Measurements from ENCODE around the gene SLC25A3.

DNA sequence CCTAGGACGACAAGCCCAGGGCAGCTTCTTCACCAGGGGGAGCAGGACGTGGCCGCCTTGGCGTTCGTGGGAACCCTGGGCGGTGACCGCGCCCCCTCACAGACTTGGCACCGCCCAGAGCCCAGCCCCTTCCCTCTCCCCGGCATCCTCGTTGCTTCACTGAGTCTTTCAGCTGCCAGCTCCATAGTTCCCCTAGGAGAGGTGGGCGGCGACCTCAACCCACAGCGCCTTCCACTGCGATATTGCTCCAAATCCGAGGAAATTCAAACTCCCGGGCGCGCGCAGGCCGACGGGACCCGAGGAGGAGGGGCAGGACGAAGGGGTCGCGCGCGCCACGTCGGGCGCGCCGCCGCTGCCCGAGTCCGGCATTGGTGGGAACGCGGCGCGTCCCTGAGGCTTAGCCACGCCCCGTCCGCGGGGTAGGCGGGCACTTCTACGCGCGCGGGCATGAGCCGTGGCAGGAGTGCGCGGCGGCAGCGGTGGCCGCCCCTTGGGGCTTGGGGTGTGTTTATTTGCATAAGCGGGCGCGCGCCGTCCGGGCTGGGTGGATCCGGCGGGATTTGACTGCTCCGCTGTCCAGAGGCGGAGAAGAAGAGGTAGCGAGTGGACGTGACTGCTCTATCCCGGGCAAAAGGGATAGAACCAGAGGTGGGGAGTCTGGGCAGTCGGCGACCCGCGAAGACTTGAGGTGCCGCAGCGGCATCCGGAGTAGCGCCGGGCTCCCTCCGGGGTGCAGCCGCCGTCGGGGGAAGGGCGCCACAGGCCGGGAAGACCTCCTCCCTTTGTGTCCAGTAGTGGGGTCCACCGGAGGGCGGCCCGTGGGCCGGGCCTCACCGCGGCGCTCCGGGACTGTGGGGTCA is 51.5 kb downstream of the SLC25A3 start, which contains the start of the genes APAF1 and IKBIP:
- TF ChIP-seq, protein P1, sequence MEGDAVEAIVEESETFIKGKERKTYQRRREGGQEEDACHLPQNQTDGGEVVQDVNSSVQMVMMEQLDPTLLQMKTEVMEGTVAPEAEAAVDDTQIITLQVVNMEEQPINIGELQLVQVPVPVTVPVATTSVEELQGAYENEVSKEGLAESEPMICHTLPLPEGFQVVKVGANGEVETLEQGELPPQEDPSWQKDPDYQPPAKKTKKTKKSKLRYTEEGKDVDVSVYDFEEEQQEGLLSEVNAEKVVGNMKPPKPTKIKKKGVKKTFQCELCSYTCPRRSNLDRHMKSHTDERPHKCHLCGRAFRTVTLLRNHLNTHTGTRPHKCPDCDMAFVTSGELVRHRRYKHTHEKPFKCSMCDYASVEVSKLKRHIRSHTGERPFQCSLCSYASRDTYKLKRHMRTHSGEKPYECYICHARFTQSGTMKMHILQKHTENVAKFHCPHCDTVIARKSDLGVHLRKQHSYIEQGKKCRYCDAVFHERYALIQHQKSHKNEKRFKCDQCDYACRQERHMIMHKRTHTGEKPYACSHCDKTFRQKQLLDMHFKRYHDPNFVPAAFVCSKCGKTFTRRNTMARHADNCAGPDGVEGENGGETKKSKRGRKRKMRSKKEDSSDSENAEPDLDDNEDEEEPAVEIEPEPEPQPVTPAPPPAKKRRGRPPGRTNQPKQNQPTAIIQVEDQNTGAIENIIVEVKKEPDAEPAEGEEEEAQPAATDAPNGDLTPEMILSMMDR (IDR thresholded peaks at IDR 0.05), result no peak; the same call in 1 of the 2 replicates
- no peak for TF ChIP-seq POLR2AphosphoS5 (IDR thresholded peaks at IDR 0.05; ENCODE audit: low read depth, low read length)
- TF ChIP-seq SIN3A (IDR thresholded peaks at IDR 0.05; ENCODE audit: borderline replicate concordance, insufficient read depth, low read depth, low read length), result peak; percentile 74; the same call in 1 of the 2 replicates
- TF ChIP-seq, protein P2, sequence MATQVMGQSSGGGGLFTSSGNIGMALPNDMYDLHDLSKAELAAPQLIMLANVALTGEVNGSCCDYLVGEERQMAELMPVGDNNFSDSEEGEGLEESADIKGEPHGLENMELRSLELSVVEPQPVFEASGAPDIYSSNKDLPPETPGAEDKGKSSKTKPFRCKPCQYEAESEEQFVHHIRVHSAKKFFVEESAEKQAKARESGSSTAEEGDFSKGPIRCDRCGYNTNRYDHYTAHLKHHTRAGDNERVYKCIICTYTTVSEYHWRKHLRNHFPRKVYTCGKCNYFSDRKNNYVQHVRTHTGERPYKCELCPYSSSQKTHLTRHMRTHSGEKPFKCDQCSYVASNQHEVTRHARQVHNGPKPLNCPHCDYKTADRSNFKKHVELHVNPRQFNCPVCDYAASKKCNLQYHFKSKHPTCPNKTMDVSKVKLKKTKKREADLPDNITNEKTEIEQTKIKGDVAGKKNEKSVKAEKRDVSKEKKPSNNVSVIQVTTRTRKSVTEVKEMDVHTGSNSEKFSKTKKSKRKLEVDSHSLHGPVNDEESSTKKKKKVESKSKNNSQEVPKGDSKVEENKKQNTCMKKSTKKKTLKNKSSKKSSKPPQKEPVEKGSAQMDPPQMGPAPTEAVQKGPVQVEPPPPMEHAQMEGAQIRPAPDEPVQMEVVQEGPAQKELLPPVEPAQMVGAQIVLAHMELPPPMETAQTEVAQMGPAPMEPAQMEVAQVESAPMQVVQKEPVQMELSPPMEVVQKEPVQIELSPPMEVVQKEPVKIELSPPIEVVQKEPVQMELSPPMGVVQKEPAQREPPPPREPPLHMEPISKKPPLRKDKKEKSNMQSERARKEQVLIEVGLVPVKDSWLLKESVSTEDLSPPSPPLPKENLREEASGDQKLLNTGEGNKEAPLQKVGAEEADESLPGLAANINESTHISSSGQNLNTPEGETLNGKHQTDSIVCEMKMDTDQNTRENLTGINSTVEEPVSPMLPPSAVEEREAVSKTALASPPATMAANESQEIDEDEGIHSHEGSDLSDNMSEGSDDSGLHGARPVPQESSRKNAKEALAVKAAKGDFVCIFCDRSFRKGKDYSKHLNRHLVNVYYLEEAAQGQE (IDR thresholded peaks at IDR 0.05; ENCODE audit: insufficient read depth in 1 of 2, low read depth in 2 of 2, low read length in 1 of 2), result no peak
- no peak for TF ChIP-seq TCF7L2 (IDR thresholded peaks at IDR 0.05; ENCODE audit: low read depth, low read length)

Measured in Panc1 (cell line).